ENCODE results near the gene PIK3R3.
"Not testable (repeated sequence)": the region's sequence is repeated elsewhere in the genome, so short reads cannot be mapped to it uniquely, and the experiment has no call there.

Gene PIK3R3

DNA sequence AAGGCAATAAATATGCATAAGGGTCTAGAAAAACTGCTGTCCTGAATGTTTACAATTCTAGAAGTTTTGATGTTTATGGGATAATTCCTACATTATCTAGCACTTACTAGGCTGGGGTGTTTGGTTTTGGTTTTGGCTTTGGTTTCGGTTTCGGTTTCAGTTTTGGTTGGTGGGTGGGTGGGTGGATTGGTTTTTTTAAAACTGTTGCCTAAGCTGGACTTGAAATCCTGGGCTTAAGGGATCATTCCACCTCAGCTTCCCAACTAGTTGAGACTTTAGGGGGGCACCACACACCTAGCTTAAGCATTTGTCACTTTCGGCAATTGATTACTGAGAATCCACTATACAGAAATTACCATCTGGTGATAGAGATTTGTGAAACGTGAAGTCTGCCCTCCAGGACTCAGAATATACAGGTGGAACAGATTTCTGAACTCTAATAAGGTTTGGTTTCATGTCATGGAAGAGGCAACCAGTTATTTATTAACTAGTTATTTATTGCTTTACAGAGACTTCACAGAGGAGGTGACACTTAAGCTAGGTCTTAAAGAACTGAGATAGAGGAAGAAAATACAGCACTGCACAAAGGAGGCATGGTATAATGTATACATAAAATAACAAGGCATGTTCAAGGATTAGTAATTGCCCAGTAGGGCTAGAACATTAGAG is 69.6 kb downstream of the PIK3R3 start:
- no peak for DNase-seq

DNA sequence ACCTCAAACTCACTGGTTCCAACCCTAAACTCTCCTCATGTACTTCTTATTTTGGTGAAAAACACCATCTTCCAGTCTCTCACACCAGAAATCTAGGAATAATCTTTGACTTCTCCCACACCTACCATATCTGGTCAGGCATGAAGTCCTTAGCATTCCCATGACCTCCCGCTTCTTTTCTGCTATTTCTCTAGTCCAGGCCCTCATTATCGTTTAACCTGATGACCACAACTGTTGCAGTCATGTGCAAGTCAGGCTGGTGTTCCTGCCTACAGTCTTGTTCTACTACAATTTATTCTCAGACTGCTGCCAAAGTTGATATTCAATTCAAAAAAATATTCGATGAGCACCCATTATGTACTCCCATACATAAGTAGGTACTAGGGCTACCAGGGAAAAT is 71.3 kb downstream of the PIK3R3 start:
- no peak for DNase-seq

DNA sequence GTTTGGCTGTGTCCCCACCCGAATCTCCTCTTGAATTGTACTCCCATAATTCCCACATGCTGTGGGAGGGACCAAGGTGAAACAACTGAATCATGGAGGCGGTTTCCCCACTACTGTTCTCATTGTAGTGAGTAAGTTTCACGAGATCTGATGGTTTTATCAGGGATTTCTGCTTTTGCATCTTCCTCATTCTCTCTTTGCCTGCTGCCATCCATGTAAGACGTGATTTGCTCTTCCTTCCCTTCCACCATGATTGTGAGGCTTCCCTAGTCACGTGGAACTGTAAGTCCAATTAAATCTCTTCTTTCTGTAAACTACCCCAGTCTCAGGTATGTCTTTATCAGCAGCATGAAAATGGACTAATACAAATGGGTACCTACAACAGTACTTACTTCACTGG is 73.5 kb downstream of the PIK3R3 start:
- no peak for DNase-seq

DNA sequence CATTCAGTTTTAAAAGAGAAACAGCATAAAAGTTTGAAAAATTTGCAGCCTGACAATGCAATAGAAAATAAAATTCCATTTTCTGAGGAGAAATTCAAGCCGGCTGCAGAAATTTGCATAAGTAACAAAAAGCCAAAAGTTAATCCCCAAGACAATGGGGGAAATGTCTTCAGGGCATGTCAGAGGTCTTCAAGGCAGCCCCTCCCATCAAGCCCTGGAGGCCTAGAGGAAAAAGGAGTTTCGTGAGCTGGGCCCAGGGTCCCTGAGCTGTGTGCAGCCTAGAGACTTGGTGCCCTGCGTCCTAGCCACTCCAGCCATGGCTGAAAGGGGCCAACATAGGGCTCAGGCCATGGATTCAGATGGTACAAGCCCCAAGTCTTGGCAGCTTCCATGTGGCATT is 74.6 kb downstream of the PIK3R3 start:
- DNase-seq, result no peak

DNA sequence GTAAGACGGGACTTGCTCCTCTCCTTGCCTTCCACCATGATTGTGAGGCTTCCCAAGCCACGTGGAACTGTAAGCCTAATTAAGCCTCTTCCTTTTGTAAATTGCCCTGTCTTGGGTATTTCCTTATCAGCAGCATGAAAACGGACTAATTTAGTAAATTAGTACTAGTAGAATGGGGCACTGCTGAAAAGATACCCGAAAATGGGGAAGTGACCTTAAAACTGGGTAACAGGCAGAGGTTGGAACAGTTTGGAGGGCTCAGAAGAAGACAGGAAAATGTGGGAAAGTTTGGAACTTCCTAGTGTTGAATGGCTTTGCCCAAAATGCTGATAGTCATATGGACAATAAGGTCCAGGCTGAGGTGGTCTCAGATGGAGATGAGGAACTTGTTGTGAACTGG is 75.2 kb downstream of the PIK3R3 start:
- DNase-seq, result not testable (repeated sequence)

DNA sequence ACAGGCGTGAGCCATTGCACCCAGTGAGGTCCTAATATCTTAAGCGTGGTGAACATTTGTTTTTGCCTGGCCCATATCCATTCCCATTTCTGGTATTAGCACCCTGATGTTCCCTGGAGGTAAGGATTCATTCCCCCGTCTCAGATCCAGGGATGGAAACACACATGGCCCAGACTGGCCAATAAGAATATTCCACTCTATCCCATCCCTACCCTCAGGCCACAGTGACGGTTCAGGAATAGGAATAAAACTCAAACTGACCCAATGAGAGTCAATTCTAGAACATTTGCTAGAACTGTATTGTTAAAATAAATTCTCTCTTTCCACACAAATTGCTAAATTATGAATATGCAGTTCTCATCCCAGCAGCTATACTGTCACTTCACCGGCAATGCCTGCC is 76.1 kb downstream of the PIK3R3 start:
- DNase-seq, result no peak

DNA sequence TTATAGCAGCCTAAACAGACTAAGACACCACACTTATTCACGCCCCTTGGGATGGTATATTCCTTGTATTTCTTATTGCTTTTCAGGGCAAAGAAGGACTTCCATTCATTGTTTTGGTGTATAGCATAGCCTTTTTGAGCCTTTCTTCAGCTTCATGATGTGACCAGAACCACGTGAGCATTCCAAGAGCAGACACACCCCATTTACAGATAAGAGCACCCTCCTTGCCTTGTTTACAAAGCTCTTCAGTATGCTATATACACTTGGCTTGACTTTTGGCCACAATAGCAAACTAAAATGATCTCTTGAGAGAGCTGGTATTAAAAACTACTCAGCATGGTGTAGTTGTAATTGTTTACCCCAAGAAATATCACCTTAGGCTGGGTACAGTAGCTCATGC is 78.7 kb downstream of the PIK3R3 start:
- no peak for DNase-seq

DNA sequence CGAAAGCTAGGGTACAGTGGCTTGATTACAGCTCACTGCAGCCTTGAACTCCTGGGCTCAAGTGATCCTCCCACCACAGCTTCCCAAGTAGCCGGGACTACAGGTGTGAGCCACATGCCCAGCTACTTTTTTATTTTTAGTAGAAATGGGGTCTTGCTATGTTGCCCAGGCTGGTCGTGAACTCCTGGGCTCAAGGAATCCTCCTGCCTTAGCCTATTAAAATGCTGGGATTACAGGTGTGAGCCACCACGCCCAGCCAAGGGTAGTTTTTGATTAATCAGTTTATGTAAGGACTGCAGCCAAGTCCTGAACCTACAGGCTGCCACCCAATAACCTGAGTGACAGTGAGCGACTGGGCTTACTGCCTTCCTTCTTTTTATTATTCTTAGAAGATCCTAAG is 88.3 kb downstream of the PIK3R3 start:
- no peak for DNase-seq

DNA sequence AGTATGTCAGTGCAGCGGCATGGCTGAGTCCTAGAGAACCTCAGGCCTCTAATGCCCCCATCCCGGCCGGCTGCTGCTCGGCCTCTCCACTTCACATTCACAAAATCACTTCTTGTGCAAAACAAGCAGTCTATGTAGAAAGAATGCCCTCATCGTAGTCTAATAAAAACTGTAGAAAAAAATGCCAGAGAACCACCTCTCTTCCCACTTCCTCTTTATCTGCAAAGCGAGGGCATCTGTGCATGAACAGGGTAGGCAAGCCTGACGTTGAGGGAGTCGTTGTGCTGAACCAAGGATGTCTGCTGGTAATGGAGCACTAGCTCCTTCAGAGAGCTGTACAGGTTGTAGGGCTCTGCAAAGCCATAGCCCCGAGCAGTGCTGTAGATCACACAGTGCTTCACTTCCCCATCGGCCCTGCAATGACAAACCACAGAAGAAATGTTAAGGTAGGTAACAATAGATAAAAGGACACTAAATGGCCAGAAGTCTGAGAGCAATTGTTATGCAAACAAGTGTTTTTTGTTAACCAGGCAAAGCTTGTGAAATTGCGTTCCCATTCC is 88.9 kb downstream of the PIK3R3 start:
- no peak for DNase-seq

DNA sequence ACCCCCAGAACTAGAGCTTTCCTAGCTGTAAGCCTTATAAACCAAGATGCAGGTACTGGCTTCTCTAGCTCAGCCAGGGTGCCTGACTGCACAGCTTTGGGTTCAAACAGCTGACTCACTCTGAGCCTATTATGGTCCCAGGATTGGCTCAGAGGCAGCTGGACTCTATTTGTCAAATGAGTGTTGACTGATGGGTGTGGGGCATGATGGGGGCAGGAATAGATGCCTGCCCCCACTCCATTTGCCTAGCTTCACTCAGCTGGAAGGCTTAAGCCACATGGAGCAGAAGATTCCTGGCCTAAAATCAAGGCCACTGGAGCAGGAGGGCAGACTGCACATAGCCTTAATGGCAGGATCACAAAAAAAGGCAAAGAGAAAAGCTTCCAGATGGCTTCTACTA is 90.5 kb downstream of the PIK3R3 start:
- DNase-seq, result no peak

DNA sequence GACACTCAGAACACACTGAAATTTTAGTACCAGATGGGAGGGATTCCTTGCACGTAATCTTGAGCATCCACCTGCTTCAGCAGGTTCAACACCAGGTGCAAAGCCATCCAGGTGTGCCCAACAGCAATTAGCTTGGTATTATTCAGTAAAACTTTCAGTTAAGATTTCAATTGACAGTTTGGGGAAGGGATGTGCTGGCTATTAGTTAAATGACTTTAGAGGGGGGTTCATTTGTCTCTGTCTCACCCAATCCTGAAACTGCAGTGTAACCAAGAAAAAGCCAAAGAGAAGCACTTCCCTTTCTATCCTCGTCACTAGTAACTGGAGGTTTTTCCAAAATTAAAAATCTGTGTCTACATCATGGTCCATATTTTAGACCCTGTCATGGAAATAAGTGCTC is 90.9 kb downstream of the PIK3R3 start:
- no peak for DNase-seq

DNA sequence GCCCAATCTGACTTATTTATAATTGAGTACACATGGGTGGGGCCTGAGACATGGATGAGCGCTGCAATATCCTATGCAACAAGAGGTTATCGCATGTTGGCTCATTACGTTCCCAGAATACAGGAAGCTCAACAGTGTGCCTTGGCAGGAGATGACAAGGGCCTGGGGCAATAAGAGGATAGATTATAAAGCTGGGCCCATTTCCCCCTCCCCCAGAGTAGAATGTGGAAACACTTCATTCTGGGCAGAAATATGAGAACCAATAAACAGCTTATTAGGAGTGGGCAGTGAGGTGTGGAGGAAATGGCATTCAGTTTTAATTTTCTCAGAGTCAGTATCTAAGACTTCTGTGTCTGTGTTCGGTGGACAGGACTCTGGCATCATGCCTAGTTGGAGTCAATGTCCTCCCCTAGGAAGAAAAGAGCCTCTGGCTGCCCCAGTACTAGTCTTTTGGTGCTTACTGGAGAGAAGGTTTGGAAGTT is 92.8 kb downstream of the PIK3R3 start:
- no peak for DNase-seq

DNA sequence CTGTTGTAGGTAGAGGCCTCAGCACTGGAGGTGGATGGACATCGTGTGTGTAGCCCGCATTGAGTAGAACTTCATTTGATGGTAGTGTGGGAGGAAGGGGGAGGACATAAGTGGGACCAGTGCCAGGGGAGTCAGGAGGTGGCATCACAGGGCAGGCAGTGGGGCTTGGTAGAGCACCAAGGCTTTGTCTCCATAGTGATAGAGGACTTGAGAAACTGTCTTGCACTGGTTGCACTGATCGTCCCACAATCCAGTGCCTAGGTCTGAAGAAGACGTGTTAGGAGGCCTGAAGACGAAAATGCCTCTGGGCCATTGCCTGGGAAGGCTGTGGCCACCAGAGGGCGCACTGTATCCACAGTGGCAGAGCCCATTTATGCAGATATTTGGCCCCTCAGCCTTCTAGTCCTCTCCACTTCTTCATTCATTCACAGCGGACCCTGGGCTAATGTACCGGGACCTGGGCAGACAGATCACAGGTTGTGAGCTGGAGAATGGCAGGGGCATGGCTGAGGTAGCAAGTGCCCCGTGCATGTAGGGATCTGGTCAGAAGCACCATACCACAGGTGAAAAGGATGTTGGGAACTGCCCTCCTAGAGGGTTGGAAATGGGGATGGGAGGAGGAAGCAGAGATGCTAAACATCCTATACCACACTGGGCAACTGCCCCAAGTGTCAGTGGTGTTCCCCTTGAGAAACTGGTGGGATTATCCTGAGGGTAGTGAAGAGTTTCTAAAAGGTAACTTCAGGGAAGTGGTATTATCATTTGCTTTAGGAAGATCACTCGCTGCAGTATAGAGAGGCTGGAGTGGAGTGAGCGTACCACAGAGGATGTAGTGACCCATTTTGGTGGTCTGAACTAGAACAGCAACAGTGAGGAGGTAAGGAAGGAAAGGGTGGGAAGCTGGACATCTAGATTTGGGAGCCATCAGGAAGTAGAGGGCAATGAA is 95.3 kb downstream of the PIK3R3 start:
- DNase-seq, result peak; percentile 29 to 75

DNA sequence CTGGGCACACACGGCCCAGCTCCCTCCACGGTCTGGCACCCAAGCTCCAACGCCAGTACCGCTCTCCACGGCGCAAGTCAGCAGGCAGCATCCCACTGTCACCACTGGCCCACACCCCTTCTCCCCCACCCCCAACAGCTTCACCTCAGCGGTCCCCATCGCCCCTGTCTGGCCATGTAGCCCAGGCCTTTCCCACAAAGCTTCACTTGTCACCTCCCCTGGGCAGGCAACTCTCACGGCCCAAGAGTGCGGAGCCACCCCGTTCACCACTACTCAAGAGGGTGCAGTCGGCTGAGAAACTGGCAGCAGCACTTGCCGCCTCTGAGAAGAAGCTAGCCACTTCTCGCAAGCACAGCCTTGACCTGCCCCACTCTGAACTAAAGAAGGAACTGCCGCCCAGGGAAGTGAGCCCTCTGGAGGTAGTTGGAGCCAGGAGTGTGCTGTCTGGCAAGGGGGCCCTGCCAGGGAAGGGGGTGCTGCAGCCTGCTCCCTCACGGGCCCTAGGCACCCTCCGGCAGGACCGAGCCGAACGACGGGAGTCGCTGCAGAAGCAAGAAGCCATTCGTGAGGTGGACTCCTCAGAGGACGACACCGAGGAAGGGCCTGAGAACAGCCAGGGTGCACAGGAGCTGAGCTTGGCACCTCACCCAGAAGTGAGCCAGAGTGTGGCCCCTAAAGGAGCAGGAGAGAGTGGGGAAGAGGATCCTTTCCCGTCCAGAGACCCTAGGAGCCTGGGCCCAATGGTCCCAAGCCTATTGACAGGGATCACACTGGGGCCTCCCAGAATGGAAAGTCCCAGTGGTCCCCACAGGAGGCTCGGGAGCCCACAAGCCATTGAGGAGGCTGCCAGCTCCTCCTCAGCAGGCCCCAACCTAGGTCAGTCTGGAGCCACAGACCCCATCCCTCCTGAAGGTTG is 97.6 kb downstream of the PIK3R3 start:
- no peak for DNase-seq

DNA sequence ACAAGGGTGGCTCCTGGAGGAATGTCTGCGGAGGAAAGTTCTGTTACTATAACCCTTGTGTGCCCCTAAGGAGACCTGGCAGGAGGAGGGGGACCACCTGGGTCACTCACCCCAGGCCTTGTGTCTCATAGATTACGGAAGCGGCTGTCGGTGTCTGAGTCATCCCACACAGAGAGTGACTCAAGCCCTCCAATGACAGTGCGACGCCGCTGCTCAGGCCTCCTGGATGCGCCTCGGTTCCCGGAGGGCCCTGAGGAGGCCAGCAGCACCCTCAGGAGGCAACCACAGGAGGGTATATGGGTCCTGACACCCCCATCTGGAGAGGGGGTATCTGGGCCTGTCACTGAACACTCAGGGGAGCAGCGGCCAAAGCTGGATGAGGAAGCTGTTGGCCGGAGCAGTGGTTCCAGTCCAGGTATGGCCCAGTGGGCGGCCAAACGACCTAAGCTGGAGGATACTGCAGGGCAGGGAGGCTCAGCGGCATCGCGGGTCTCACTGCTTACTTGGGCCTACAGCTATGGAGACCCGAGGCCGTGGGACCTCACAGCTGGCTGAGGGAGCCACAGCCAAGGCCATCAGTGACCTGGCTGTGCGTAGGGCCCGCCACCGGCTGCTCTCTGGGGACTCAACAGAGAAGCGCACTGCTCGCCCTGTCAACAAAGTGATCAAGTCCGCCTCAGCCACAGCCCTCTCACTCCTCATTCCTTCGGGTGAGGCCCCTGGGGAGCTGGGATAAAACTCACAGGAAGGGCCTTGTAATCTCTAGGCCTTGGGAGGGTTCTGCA is 101.4 kb downstream of the PIK3R3 start:
- no peak for DNase-seq

DNA sequence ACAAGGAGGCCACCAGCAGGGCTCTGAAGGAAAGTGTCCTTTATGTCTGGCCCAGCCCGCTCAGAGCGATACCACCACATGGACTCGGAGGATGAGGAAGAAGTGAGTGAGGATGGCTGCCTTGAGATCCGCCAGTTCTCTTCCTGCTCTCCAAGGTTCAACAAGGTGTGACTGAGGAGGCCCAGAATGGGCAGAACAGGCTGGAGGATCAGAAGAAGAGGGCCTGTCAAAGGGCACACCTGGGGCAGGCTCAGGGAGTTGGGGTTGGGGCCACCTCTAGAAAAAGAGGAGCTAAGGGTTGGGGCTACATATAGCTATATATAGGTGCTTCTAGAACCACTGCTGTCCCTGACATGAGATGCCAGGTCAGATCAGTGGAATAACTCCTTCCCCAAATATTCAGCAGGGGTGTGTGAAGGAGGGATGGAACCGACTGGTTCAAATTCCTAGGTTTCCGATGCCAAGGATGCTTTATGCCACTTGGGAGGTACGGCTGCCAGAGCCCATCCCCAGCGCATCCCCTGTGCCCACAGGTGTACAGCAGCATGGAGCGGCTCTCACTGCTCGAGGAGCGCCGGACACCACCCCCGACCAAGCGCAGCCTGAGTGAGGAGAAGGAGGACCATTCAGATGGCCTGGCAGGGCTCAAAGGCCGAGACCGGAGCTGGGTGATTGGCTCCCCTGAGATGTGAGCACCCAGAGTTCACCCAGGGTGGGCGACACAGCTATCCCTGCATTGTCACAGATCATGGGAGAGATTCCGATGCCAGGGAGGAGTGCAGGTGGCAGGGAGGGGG is 102.2 kb downstream of the PIK3R3 start:
- DNase-seq, result no peak

DNA sequence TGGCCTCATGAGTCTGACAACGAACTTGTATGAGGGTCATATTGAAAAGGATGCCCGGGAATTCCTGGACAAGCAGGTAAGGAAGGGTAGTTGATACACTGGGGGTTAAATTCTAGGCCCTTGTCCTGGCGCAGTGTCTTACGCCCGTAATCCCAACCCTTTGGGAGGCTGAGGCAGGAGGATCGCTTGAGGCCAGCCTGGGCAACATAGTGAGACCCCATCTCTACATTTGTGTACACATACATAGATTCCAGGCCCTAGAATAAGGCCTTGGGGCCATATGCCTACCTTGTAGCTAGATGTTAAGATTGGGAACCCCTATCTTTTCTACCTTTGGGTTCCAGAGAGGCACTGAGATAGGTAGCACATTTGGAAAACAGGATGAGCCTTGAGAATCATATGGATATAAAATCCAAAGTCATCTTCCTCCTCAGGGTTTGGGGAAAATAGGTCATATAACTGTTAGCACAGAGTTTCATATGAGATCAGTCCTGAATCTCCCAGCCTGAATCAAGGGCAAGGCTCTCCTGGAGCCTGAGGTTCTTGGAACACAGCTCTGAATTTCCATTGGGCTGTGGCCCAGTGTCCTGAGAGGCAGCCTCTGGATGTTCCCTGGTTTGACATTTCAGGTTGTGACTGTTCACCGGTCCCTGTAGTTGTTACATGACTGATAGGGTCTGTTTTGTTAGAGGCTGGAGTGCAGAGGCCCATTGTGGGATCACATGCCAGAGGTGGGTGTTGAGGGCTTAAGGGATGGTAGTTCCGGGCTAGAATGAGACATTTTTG is 104.4 kb downstream of the PIK3R3 start:
- no peak for DNase-seq

DNA sequence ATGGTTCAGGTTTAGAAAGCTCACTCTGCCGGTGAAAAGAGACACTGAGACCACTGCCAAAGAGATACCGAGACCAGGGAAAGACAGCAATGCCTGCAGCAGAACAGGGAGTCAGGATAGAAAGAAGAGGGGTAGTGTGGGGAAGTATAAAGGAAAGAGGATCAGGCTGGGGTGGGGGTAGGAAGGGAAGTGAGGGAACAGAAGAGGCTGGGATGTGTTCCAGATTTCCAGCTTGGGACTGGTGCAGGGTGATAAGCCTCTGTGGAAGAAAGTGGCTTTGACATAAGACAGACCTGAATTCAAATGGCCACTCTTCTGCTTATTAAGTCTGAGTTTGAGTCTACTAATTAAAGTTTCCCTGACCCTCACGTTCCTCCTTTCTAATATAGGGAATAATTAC is 105.9 kb downstream of the PIK3R3 start:
- DNase-seq, result no peak

DNA sequence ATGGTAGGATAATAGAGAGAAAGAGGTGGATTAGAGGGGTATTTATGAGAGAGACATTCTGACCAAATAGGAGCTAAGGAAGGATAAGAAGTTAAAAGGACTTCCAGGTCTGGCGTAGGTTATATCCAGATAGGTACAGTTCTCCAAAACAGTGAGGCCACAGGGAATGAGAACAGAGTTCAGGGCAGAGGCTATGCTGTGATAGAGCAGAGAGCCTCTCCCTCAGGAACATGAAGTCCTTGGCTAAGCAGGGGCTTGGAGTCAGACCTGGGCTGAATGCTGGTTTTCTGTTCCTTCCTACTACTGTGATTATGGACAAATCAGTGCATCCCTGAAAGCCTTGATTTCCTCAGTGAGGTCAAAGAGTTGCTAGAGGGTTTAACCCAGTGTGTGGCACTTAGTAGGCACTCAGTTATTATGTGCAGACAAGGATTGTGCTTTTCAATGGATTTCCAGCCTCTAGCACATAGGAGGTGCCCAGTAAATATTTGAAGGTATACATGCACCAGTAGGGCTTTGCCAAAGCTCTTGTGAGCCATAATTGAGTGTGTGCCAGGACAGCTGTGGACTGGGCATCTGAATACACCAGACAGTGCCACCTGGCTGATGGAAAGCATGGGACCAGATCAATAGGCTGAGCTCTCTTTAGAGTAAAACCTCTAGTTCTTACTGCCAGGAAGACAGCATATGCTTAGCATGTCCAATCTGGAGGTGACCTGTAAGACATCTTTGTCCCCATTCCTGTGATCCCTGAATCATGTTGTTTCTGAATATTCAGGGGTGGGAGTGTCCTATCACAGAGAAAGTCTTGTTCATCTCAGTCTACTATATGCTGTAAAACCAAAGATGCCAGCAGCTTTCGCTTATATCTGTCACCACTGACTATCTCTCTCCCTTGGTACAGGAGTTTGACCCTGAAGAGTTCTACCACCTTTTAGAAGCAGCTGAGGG is 111.1 kb downstream of the PIK3R3 start:
- no peak for DNase-seq

All from NCI-H1930 (cell line).